ENCODE measurements around the gene ZBED1.
"Not testable (repeated sequence)": the region's sequence is repeated elsewhere in the genome, so short reads cannot be mapped to it uniquely, and the experiment has no call there.

The ZBED1 gene

DNA sequence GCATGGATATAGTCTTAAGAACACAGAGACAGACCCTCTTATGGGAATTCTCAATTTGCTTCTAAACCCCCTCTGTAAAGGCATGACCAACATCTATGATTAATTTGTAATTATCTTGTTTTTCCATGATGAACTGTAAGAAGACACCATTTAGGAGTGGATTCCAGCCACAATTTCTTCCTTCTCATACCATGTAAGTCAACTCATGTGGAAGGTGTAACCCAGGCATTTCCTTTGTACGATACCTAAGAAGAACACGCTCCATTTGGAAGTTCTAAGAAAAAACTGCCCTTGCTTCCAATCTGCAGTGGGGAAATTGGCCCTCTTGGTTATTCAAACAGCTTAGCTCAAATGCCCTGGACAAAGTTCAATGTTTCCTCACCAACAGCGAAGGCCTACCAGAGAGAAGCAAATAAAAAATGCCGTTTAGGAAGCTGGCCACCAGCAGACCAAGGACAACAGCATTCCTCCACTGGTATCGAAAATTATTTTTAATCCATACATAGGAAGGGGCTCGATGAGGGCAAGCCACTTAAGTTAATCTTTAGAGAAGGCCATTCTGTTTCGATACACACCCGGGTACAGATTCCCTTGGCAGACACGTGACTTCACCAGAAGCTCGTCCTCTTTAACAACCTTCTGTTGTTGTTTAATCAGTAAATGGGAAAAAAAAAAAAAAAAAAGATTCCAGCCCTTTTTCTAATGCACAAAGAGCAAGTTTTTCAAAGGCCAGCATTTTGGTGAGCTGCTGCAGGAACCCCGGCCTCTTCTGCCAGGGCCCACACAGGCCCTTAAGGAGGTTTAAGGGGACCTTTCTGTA, 2.6 kb downstream of the ZBED1 start:
- no peak for DNase-seq (ENCODE audit: low read depth)

DNA sequence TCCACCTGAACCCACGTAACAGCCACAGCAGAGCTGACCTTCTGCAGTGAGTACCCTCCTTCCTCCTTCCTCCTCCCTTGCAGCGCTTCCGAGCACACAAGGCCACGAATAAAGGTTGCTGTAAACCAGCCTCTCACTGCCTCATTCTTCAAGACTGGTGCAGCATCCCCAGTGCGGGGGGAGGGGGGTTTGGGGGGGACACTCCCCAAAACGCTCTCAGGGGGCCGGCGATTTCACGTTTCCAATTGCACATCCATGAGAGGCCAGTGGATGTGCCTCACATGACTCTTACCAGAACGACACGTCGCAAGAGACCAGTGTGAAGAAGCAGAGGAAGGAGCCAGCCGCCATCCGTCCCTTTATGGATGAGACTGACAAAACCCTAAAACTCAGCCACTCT, 5.2 kb downstream of the ZBED1 start:
- DNase-seq (ENCODE audit: low read depth): no peak

DNA sequence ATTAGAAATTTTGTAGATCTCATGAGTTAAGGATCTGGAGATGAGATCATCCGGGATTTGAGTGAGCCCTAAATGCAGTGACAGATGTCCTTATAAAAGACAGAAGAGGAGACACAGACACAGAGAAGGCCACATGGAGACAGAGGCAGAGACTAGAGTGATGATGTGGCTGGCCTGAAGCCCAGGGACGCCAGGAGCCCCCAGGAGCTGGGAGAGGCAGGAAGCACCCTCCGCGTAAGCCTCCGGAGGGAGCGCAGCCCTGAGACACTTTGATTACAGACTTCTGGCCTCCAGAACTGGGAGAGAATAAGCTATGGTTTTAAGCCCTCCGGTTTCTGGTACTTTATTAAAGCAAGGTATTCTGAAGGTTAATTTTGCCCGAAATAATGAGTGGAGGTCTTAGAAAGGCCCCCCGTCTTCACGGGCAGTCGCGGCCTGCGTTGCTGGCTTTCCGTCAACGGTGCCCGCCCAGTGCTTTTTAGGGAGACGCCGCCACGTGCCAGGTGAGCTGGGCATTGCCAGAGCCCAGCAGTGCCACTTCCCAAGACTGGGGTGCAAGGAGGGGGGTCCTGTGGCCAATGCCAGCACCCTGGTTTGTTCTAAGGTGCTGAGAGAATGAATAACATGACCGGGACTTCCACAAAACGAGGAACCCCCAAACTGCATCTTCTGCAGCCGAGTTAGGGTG, 8.1 kb downstream of the ZBED1 start:
- DNase-seq (ENCODE audit: low read depth): no peak

DNA sequence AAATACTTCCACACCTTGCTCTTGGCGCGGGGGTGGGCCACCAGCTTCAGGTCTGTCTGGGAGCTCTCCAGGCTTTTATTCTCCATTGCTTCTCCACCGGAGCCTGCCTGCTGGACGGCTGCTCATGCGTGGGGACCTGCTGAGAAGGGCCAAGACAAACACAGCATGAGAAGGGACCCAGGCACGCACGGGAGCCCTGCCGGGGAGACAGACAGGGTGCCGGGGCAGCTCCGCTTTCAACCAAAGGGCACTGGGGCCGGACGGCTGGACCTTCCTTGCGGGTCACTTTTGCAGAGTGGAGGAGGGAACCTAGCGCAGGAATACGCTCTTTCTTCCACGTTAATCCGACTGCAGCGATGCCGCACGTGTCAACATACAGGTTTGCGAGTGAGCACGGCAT, 10.1 kb downstream of the ZBED1 start:
- no peak for DNase-seq (ENCODE audit: low read depth)

DNA sequence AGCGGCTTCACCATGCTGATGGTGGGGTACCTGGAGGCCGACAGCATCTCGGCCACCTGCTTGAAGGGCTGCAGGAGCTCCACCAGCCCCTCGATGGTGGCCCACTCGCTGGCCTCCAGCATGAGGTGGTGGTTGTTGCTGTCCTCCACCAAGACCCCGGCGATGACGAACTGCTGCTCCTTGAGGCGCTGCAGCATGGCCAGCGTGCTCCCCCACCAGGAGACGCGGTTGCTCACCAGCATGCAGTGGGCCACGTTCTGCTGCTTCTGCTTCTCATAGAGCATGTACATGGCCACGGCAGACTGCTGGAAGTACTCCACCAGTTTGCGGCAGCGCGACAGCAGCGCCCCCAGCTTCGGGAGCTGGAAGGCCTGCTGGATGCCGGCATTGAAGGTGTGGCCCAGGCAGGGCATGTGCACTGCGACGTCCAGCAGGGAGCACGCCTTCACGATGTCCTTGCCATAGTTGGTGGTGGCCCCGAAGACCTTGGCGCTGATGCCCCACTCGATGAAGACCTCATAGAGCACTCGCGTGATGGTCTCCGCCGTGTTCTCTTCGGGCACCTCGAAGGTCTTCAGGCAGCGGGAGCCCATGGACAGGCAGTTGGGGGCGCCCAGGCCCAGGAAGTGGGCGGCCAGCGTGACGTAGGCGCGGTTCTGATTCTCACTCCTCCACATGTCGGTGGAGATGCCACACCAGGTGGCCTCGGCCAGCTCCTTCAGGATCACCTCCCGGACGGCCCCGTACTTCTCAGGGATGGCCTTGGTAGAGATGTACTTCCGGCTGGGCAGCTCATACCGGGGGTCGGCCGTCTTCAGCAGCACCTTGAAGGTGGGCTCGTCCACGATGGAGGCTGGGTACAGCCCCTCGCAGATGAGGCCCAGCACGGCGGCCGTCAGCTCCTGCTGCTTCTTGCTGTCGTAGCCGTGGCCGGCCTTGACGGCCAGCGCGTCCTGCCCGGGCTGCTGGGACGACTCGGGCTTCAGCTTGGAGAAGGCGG, 11.0 kb downstream of the ZBED1 start:
- no peak for DNase-seq (ENCODE audit: low read depth)

DNA sequence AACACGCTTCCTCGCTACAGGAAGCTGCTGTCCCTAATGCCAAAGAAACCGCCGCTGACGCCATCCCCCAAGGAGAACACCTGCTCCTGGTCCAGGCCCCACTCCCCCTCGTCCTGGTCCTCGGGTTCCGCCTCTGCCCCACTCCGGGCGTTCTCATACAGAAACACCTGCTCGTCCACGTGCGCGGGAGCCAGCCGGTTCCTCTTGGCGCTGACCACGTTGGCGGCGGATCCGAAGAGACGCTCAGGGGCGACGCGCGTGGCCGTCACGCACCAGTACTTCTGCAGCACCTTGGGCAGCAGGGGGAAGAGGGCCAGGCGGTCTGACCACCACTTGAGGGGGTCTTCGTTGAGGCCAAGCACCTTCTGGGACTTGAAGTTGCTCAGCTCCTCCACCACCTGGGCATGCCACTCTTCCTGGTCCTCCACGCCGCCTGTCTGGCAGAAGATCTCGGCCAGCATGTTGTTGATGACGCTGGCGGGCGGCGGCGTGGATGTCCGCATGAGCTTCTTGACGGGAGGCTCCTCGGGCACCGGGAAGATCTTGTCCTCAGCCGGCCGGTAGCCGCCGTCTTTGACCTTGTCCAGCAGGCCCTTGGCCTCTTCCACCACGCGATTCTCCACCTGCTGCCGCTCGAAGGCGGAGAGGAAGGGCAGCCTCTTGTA, 12.0 kb downstream of the ZBED1 start:
- no peak for DNase-seq (ENCODE audit: low read depth)

DNA sequence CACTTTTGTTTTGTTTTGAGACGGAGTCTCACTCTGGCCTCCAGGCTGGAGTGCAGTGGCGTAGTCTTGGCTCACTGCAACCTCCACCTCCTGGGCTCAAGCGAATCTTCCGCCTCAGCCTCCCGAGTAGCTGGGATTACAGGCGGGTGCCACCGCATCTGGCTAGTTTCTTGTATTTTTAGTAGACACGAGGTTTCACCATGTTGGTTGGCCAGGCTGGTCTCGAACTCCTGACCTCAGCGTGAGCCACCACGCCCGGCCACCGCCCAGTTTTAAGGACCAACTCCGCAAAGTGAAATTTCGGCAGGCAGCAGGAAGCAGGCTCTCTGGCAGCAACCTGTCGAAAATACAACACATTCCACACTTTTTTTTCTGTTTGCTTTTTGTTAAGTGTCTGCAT, 13.4 kb downstream of the ZBED1 start:
- DNase-seq (ENCODE audit: low read depth): no peak

DNA sequence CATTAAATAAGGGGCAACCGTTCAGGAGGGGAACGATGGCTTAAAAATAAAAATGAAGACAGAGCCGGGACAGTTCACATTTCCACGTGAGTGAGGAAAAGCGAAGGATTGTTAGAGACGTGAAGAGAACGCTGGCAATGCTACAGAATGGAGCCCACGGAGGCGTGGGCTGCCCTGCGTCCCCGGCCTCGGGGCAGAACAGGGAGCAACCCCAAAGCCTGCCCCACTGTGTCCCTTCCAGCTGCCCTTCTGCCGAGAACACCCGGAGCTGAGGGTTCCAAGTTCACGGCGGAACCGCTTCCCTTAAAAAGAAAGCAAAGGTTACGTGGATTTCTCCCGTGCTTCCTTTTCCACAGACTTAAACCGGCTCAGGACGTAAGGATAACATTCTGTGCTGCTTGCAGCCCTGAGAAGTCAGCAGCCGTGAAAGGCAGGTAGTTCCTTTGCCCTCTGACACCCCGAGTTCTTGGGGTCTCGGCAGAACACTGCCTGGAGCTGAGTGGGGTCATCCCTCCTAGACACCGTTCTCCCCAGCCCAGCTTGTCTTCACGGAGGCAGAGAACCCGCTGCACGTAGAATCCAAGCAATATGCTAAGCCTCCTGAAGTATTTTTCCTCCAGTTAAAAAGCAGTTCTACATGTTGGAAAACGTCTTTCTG, 14.2 kb downstream of the ZBED1 start:
- DNase-seq (ENCODE audit: low read depth): no peak

DNA sequence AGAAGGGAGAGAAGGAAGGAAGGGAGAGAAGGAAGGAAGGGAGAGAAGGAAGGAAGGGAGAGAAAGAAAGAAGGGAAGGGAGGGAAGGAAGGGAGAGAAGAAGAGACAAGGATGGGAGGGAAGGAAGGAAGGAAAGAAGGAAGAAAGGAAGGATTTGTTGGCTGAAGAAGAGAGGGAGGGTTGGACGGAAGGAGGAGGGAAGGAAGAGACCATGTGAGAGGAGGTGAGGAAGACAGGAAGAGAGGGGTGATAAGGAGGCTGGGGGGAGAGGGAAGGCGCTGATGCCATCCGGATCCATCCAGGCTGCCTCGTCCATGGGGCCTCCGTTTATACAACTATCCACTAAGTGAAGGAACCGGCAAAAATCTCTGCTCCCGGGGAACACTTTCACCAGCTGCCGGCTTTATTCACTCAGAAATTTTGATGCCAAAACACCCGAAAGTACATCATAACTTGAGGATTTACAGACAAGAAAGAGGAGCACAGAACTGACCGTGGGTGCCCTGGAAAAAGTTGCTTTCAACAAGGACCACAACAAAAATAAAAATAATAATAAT, 14.9 kb downstream of the ZBED1 start:
- DNase-seq (ENCODE audit: low read depth): no peak

DNA sequence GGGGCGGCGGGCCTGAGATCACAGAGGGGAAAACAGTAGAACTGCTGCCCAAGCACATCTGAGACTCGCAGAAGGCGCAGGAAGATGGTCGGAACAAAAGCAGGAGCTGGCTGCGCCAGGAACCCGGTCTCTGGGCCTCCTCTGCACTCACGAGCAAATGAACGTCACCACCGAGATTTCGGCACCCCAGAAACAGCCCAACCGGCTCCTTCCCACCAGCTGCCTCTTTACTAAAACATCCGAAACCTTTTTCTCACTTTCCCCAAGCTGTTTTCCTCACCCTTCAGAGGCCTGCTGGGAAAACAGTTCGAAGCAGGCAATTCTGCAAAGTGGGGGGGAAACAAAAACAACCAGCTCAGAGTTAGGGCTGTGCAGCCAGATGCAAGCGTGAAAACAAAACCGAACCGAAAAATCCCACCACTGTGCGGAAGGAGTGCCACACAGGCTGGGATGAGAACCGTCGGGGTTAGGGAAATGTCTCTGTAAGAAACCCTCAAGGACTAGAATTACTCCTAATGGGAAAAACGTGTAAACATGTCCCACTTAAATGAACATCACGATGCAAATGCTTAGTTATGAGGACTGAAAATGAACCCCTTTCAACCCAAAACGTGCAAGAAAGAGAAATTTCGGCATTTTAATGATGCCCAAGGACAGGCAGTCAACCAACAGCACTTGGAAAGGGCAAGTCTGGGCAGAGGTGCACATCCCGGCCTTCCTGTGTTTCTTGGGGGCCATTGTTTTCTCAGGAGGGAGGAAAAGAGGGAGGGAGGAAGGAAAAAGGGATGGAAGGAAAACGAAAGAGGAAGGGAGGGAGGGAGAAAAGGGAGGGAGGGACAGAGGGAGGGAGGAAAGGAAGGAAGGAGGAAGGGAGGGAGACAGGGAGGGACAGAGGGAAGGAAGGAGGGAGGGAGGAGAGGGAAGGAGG, 15.8 kb downstream of the ZBED1 start:
- no peak for DNase-seq (ENCODE audit: low read depth)

DNA sequence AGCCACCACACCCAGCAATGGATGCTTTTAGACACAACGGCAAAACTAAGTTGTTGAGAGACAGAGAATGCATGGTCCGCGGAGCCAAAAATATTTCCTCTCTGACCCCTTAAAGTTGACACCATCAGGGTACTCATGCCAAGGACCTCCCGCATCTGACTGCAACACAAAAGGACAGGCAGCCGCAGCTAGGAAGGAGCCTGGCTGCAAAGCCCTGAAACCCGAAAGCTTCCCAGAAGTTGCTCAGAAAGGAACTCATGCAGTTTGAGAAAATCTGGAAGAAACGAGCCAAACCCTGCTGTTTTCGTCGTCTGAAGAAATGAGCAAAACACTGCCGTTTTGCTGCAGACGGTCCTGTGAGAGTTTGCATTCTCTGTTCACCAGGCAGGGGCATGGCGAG, 16.5 kb downstream of the ZBED1 start:
- DNase-seq (ENCODE audit: low read depth): no peak

DNA sequence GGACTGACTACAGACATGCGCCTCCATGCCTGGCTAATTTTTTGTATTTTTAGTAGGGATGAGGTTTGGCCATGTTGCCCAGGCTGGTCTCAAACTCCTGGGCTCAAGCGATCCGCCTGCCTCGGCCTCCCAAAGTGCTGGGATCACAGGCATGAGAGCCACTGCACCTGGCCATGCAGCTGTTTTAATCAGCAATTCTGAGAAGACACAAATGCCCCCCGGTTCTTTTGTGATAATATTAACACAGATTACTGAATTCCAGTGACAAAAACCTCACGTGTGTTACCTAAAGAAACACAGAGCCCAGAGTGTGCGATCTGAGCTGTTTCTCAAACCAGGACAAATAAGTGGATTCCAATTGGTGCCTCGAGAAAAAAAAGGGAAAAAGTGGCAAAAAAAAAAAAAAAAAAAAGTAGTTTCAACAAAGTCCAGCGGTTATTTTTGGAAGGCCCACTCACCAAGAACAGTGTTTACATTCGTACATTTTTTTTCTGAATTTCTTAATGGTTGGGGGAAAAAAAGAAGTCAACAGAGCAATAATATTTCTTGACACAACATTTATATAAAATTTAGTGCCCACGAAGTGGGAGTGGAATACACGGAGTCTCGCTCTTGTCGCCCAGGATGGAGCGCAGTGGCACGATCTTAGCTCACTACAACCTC, 17.2 kb downstream of the ZBED1 start:
- no peak for DNase-seq (ENCODE audit: low read depth)

DNA sequence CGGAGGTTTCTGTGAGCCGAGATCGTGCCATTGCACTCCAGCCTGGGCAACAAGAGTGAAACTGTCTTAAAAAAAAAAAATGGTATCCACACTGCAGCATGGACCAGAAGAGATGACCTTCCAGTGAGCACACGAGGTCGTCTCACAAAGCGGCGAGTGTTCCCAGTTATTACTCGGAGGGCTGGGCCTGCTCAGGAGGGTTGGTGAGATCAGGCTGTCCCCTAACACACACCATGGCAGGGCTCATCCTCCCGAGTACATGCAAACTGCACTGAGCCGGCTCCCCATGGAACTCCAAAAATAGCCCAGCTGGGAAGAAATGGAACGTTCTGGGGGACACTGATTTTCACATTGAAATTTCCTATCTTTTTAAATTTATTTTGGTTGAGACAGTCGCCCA, 19.2 kb downstream of the ZBED1 start:
- not testable (repeated sequence) for DNase-seq (ENCODE audit: low read depth)

DNA sequence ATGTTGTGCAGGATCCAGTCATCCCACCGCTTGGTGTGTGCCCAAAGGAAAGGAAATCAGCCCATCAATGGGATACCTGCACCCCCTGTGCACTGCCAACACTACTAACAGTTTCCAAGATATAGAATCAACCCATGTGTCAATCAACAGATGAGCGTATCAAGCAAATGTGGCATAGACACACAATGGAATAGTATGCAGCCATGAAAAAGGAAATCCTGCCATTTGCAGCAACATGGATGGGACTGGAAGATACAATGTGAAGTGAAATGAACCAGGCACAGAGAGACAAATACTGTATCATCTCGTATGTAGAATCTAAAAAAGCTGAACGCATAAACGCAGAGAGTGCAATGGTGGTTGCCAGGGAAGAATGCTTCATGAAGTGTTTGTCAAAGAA, 20.8 kb downstream of the ZBED1 start:
- DNase-seq (ENCODE audit: low read depth): not testable (repeated sequence)

DNA sequence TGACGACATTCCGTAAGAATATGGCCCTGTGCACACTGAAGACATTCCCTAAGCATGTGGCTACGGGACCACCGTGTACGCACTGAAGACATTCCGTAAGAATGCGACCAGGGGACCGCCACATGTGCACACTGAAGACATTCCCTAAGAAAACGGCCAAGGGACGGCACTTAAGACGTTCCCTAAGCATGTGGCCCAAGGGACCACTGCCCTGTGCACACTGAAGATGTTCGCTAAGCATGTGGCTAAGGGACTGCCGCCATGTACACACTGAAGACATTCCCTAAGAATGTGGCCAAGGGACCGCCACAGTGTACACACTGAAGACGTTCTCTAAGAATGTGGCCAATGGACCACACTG, 21.4 kb downstream of the ZBED1 start:
- DNase-seq (ENCODE audit: low read depth): no peak

DNA sequence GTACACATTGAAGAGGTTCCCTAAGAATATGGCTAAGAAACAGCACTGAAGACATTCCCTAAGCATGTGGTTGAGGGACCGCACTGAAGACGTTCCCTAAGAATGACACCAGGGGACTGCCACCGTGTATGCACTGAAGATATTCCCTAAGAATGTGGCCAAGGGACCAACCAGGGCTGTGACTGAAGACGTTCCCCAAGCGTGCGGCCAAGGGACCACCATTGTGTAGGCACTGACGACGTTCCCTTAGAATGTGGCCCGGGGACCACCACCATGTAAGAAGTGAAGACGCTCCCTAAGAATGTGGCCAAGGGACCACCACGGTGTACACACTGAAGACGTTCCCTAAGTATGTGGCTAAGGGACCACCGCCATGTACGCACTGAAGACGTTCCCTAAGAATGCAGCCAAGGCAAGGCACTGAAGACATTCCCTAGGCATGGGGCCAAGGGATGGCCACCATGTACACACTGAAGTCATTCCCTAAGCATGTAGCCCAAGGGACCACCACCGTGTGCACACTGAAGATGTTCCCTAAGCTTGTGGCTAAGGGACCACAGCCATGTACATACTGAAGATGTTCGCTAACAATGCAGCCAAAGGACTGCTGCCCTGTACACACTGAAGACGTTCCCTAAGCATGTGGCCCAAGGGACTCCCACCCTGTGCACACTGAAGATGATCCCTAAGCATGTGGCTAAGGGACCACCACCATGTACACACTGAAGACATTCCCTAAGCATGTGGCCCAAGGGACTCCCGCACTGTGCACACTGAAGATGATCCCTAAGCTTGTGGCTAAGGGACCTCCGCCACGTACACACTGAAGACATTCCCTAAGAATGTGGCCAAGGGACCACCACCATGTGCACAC, 22.0 kb downstream of the ZBED1 start:
- no peak for DNase-seq (ENCODE audit: low read depth)

DNA sequence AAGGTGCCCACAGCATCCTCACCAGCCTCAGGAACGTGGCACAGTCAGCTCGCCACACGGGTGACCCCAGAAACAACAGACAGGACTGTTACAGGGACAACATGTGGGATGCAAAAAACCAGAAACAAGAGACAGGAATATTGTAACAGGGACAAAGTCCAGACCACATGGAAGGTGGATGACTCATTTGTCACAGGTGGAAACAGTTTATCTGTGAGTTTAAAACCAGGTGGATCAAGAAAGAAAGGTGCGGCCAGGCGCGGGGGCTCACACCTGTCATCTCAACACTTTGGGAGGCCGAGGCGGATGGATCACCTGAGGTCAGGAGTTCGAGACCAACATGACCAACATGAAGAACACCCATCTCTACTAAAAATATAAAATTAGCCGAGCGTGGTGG, 23.5 kb downstream of the ZBED1 start:
- not testable (repeated sequence) for DNase-seq (ENCODE audit: low read depth)

DNA sequence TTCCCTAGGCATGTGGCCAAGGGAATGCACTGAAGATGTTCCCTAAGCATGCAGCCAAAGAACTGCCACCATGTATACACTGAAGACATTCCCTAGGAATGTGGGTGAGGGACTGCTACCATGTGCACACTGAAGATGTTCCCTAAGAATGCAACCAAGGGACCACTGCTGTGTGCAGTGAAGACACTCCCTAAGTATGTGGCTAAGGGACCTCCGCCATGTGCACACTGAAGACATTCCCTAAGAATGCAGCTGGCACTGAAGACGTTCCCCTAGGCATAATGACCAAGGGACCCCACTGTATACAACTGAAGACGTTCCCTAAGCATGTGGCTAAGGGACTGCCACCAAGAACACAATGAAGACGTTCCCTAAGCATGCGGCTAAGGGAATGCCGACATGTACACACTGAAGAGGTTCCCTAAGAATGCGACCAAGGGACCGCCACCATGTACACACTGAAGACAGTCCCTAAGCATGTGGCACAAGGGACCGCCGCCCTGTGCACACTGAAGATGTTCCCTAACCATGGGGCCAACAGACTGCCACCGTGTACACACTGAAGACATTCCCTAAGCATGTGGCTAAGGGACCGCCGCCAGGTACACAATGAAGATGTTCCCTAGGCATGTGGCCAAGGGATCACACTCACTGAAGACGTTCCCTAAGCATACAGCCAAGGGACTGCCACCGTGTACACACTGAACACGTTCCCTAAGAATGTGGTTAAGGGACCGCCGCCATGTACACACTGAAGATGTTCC, 25.6 kb downstream of the ZBED1 start:
- no peak for DNase-seq (ENCODE audit: low read depth)
